K562 (cell line): Measurements from ENCODE around the gene KCNQ4. TPM values are rescaled to one million over a fixed set of nuclear protein-coding genes. Genes with fewer than 3 reads are reported as not detected.

Source experiments
- ATAC-seq: fragments of 200-7000 bp; cut with Tn5 transposase; 3 replicates; pipeline ENCODE4 v1.9.1; 2020; ENCODE audit warnings: moderate library complexity
- BruUV-seq: library from RNA; stranded (reverse); fragments of 400-500 nt; replicated peaks from 2 replicates; lab custom pipeline; 2021; lab: Mats Ljungman, UMichigan
- CTCF ChIA-PET: fragments of 300-600 bp; formaldehyde crosslinking; extraction: SDS; loops from one replicate; lab custom pipeline; 2021; ENCODE audit warnings: low intra/inter-chr PET ratio; lab: Yijun Ruan, JAX
- POLR2A ChIA-PET: fragments of 300-600, 350-650 bp; sonication (Branson Sonifier 250); formaldehyde crosslinking; extraction: SDS; loops from one replicate; lab custom pipeline; 2021; ENCODE audit warnings: antibody characterized with exemption, inconsistent platforms; lab: Yijun Ruan, JAX
- DNase-seq, 4 experiments: peaks; one replicate each; pipeline versions ENCODE4 v3.0.0 to v3.0.0-alpha.2; 2011 to 2018; ENCODE audit warnings: low spot score in 3 of 4, mixed read lengths in 3 of 4; ENCODE audit errors: extremely low read depth in 1 of 4
- FAIRE-seq: peaks from 2 replicates; lab custom pipeline; 2011; peaks lifted over from hg19 to GRCh38; lab: Jason Lieb, UNC
- H2AFZ ChIP-seq: 2 replicates; pipeline ENCODE4 v1.6.0; 2011; ENCODE audit warnings: low read depth, low read length, control low read depth, inconsistent platforms
- H3K27ac ChIP-seq: fragments of 200-600 bp; 3 replicates; pipeline ENCODE4 v1.8.0; 2011; ENCODE audit warnings: low read depth, mild to moderate bottlenecking, control low read depth, inconsistent platforms, low read length, moderate library complexity, mixed read lengths; ENCODE audit errors: extremely low read depth
- H3K27me3 ChIP-seq, 2 experiments: fragments of 300-600 bp in 1 of 2; 2 replicates in 1 of 2; 3 replicates in 1 of 2; pipeline versions ENCODE4 v1.6.0 to v1.8.0; 2011; ENCODE audit warnings: inconsistent platforms in 2 of 2, low read length in 2 of 2, mild to moderate bottlenecking in 1 of 2, mixed read lengths in 1 of 2, moderate library complexity in 1 of 2; ENCODE audit not compliant: control insufficient read depth in 2 of 2, insufficient read depth in 2 of 2
- H3K36me3 ChIP-seq: fragments of 300-600 bp; 3 replicates; pipeline ENCODE4 v1.8.0; 2011; ENCODE audit warnings: mild to moderate bottlenecking, low read length, inconsistent platforms; ENCODE audit not compliant: control insufficient read depth, insufficient read depth
- H3K4me1 ChIP-seq, 2 experiments: fragments of 200-600 bp in 1 of 2; replicated peaks in 1 of 2; 2 replicates in 1 of 2; 3 replicates in 1 of 2; pipeline versions ENCODE4 v1.5.1 to v1.8.0; 2011; ENCODE audit warnings: inconsistent platforms in 2 of 2, low read length in 2 of 2, mild to moderate bottlenecking in 1 of 2, mixed read lengths in 1 of 2, moderate library complexity in 1 of 2; ENCODE audit not compliant: control insufficient read depth in 2 of 2, insufficient read depth in 2 of 2
- H3K4me2 ChIP-seq: 2 replicates; pipeline ENCODE4 v1.6.1; 2011; ENCODE audit warnings: low read length, control low read depth, inconsistent platforms, mixed read lengths; ENCODE audit not compliant: insufficient read depth
- H3K4me3 ChIP-seq: fragments of 200-600 bp; sonication (generic), shearing (Covaris generic); 2 replicates; pipeline ENCODE4 v1.5.1; 2016; ENCODE audit warnings: control low read depth, inconsistent platforms
- H3K79me2 ChIP-seq: fragments of 200-600 bp; 3 replicates; pipeline ENCODE4 v1.8.0; 2011; ENCODE audit warnings: low read length, inconsistent platforms; ENCODE audit not compliant: control insufficient read depth, insufficient read depth
- H3K9ac ChIP-seq, 2 experiments: 2 replicates each; pipeline versions ENCODE4 v1.6.0 to v1.6.1; 2011; ENCODE audit warnings: low read depth in 2 of 2, low read length in 2 of 2, control low read depth in 1 of 2, inconsistent platforms in 1 of 2, mild to moderate bottlenecking in 1 of 2, mixed read lengths in 1 of 2; ENCODE audit not compliant: insufficient read depth in 1 of 2
- H3K9me1 ChIP-seq: one replicate; pipeline ENCODE4 v1.6.0; 2011; ENCODE audit warnings: inconsistent platforms, mild to moderate bottlenecking, low read length, moderate library complexity; ENCODE audit not compliant: control insufficient read depth, insufficient read depth
- H3K9me3 ChIP-seq: replicated peaks from 2 replicates; pipeline ENCODE4 v1.5.1; 2011; ENCODE audit warnings: low read depth, low read length, inconsistent platforms; ENCODE audit not compliant: control insufficient read depth, insufficient read depth
- H4K20me1 ChIP-seq: replicated peaks from 2 replicates; pipeline ENCODE4 v1.6.1; 2011; ENCODE audit warnings: low read length, inconsistent platforms, mixed read lengths; ENCODE audit not compliant: control insufficient read depth, insufficient read depth
- CREM ChIP-seq: IDR thresholded peaks from 2 replicates; pipeline ENCODE4 v1.6.1; 2014; ENCODE audit warnings: antibody characterized with exemption, low read depth
- CSDE1 ChIP-seq, 2 experiments: fragments of 450-650 bp; IDR thresholded peaks; 2 replicates each; pipeline ENCODE4 v1.6.1; 2016; ENCODE audit warnings: mild to moderate bottlenecking in 1 of 2
- DPF2 ChIP-seq: fragments of 450-650 bp; IDR thresholded peaks from 2 replicates; pipeline ENCODE4 v1.6.1; 2016
- E2F3 ChIP-seq: fragments of 250-450 bp; sonication (Bioruptor Pico); IDR thresholded peaks from 2 replicates; pipeline ENCODE4 v1.4.0; 2020; ENCODE audit warnings: mild to moderate bottlenecking
- RBFOX2 ChIP-seq: fragments of 200-400 bp; formaldehyde crosslinking; IDR thresholded peaks from 2 replicates; pipeline ENCODE4 v1.6.1; 2017; ENCODE audit warnings: low read depth, mild to moderate bottlenecking, low read length, moderate library complexity
- RCOR1 ChIP-seq, 2 experiments: IDR thresholded peaks; 2 replicates each; pipeline ENCODE4 v1.6.1; 2012; ENCODE audit warnings: low read depth in 2 of 2, low read length in 2 of 2, borderline replicate concordance in 1 of 2, improper control_type of control experiment in 1 of 2
- SIN3B ChIP-seq: fragments of 450-650 bp; IDR thresholded peaks from 2 replicates; pipeline ENCODE4 v1.6.1; 2017; ENCODE audit warnings: low read depth, mild to moderate bottlenecking, moderate library complexity
- SRSF3 ChIP-seq: fragments of 200-400 bp; formaldehyde crosslinking; IDR thresholded peaks from 2 replicates; pipeline ENCODE4 v1.6.1; 2016; ENCODE audit warnings: mild to moderate bottlenecking, low read length, moderate library complexity; ENCODE audit not compliant: insufficient read depth
- ZNF785 ChIP-seq: fragments of 250-450 bp; sonication (Bioruptor Pico); IDR thresholded peaks from 2 replicates; pipeline ENCODE4 v1.4.0; 2020; ENCODE audit warnings: mild to moderate bottlenecking
- WGBS: fragments of 100-300 bp; shearing (Covaris generic); methylation state at CpG from one replicate; pipeline ENCODE4 v1.1.6; 2016; ENCODE audit warnings: low coverage, mixed read lengths; ENCODE audit not compliant: insufficient coverage; ENCODE audit errors: missing lambda C conversion rate; 5-methylcytosine and 5-hydroxymethylcytosine counted together
- in situ Hi-C: fragments of 300-500 bp; cut with MboI; formaldehyde crosslinking; loops from 4 replicates; pipeline ENCODE4 v1.15.0; 2018; ENCODE audit warnings: inconsistent platforms, mixed read lengths
- intact Hi-C: fragments of 100-400 bp; cut with micrococcal nuclease; formaldehyde crosslinking; loops from 2 replicates; pipeline ENCODE4 v1.14.2; 2022
- polyA plus RNA-seq, 8 experiments: library from polyadenylated mRNA; depleted of rRNA in 4 of 8; stranded (reverse) in 5 of 8; unstranded in 3 of 8; fragments of >200 nt; fragmentation: Nextera tagmentation in 2 of 8; fragmentation: Illumina TruSeq in 1 of 8; extraction: Ambion mirVana in 2 of 8; extraction: Trizol in 1 of 8; gene quantifications; 2 replicates each; pipeline versions ENCODE4 v1.2.1 to v1.2.3, GENCODE V29; 2011 to 2014; ENCODE audit warnings: inconsistent platforms in 1 of 8, missing spikeins in 1 of 8
- total RNA-seq, 7 experiments: library from RNA; depleted of rRNA in 6 of 7; stranded (reverse); fragments of >200 nt in 6 of 7; fragmentation: Illumina TruSeq in 2 of 7; extraction: Trizol in 2 of 7; gene quantifications; 2 replicates each; pipeline versions ENCODE4 v1.2.1 to v1.2.3, GENCODE V29; 2011 to 2021; ENCODE audit warnings: low replicate concordance in 1 of 7
- TF ChIP-seq, protein P1 (sequence below): sonication (generic); formaldehyde crosslinking; IDR thresholded peaks from 2 replicates; pipeline ENCODE4 v1.5.0; 2020; ENCODE audit warnings: missing genetic modification reagents
- TF ChIP-seq, protein P2 (sequence below): fragments of 450-650 bp; IDR thresholded peaks from 2 replicates; pipeline ENCODE4 v1.6.1; 2016; ENCODE audit warnings: mild to moderate bottlenecking, moderate library complexity

KCNQ4 gene
- total and polyA plus RNA-seq, 9 of the 15 experiments (the other 6 are each of a cell fraction or from before 2014, with no cell fraction given): 0.07 to 4.1 (median 0.79) TPM

DNA sequence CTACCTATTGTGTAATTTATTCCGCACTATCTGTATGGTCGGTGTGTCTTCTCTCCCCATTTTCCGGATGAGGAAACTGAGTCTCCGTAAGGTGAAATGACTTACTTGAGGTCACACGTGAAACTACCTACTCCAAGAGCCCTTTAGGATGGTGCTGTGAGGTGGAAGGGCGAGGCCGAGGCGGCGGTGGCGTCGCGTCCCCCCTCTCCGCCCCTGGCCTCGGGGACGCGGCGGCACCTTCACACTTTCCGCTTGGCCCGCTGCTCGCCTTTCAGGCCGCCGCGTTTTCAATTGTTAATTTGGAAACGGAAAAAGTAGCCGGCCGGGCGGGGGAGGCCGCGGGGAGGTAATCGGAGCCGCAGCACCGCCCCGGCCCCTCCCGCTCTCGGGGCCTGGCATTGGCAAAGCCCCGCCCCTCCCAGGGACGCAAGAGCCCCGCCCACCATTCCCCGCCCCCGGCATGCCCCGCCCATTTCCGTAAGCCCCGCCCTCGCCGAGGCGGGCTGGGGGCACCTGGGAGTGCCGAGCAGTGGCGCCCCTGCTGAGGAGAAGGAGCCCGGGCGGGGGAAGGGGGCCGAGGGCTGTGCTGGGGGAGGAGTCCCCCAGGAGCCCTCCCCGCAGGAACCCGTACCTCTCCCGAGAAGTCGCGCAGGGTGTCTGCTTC lies 18.6 kb downstream of the KCNQ4 start:
- DNase-seq: peak; percentile 95 to 100 (median 100)
- H3K27ac ChIP-seq: peak overlapping the region; percentile 76
- H3K9me1 ChIP-seq: no peaks in the 10 kb centered on the region
- peaks cover 39 to 67% of the 10 kb centered on the region in 2 experiments for H3K4me1 ChIP-seq
- H3K9ac ChIP-seq: peak overlapping the region; percentile 68 to 92
- H3K27me3 ChIP-seq: no peaks in the 10 kb centered on the region
- ATAC-seq: peak; percentile 93
- H3K9me3 ChIP-seq: no peaks in the 10 kb centered on the region
- ChIA-PET CTCF (no interaction called here), POLR2A (interaction anchor here (0.7 kb wide), 1 partner anchor 17 kb away, joined by 5 read pairs; no protein-coding TSS in a partner anchor)
- peak overlapping the region; percentile 85 for H2AFZ ChIP-seq
- intact Hi-C loops: no loop called here
- no peaks in the 10 kb centered on the region for H3K36me3 ChIP-seq
- no peaks in the 10 kb centered on the region for H3K79me2 ChIP-seq
- in situ Hi-C loops: no loop called here
- no peaks in the 10 kb centered on the region for H4K20me1 ChIP-seq
- FAIRE-seq: peak; percentile 78
- BruUV-seq: no TSS peak
- peak overlapping the region; percentile 76 for H3K4me2 ChIP-seq
- peak overlapping the region; percentile 38 for H3K4me3 ChIP-seq
- WGBS: 3% methylated on average over 43 of the region's 56 CpGs
- TF ChIP-seq RBFOX2 (peak; percentile 77), CREM (no peak), RCOR1 (IDR thresholded peaks at IDR 0.05; ENCODE audit: borderline replicate concordance in 1 of 2, low read depth in 2 of 2, low read length in 2 of 2) (peak; percentile 78 to 98), DPF2 (peak; percentile 56; the same call in 1 of the 2 replicates), SIN3B (0 out of 2 replicates have a peak, but pooled peaks have one; percentile 14), SRSF3 (no peak), E2F3 (no peak), CSDE1 (IDR thresholded peaks at IDR 0.05) (no peak), ZNF785 (no peak)
- TF ChIP-seq, protein P1, sequence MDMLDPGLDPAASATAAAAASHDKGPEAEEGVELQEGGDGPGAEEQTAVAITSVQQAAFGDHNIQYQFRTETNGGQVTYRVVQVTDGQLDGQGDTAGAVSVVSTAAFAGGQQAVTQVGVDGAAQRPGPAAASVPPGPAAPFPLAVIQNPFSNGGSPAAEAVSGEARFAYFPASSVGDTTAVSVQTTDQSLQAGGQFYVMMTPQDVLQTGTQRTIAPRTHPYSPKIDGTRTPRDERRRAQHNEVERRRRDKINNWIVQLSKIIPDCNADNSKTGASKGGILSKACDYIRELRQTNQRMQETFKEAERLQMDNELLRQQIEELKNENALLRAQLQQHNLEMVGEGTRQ (CRISPR knock-in tag): no peak
- TF ChIP-seq, protein P2, sequence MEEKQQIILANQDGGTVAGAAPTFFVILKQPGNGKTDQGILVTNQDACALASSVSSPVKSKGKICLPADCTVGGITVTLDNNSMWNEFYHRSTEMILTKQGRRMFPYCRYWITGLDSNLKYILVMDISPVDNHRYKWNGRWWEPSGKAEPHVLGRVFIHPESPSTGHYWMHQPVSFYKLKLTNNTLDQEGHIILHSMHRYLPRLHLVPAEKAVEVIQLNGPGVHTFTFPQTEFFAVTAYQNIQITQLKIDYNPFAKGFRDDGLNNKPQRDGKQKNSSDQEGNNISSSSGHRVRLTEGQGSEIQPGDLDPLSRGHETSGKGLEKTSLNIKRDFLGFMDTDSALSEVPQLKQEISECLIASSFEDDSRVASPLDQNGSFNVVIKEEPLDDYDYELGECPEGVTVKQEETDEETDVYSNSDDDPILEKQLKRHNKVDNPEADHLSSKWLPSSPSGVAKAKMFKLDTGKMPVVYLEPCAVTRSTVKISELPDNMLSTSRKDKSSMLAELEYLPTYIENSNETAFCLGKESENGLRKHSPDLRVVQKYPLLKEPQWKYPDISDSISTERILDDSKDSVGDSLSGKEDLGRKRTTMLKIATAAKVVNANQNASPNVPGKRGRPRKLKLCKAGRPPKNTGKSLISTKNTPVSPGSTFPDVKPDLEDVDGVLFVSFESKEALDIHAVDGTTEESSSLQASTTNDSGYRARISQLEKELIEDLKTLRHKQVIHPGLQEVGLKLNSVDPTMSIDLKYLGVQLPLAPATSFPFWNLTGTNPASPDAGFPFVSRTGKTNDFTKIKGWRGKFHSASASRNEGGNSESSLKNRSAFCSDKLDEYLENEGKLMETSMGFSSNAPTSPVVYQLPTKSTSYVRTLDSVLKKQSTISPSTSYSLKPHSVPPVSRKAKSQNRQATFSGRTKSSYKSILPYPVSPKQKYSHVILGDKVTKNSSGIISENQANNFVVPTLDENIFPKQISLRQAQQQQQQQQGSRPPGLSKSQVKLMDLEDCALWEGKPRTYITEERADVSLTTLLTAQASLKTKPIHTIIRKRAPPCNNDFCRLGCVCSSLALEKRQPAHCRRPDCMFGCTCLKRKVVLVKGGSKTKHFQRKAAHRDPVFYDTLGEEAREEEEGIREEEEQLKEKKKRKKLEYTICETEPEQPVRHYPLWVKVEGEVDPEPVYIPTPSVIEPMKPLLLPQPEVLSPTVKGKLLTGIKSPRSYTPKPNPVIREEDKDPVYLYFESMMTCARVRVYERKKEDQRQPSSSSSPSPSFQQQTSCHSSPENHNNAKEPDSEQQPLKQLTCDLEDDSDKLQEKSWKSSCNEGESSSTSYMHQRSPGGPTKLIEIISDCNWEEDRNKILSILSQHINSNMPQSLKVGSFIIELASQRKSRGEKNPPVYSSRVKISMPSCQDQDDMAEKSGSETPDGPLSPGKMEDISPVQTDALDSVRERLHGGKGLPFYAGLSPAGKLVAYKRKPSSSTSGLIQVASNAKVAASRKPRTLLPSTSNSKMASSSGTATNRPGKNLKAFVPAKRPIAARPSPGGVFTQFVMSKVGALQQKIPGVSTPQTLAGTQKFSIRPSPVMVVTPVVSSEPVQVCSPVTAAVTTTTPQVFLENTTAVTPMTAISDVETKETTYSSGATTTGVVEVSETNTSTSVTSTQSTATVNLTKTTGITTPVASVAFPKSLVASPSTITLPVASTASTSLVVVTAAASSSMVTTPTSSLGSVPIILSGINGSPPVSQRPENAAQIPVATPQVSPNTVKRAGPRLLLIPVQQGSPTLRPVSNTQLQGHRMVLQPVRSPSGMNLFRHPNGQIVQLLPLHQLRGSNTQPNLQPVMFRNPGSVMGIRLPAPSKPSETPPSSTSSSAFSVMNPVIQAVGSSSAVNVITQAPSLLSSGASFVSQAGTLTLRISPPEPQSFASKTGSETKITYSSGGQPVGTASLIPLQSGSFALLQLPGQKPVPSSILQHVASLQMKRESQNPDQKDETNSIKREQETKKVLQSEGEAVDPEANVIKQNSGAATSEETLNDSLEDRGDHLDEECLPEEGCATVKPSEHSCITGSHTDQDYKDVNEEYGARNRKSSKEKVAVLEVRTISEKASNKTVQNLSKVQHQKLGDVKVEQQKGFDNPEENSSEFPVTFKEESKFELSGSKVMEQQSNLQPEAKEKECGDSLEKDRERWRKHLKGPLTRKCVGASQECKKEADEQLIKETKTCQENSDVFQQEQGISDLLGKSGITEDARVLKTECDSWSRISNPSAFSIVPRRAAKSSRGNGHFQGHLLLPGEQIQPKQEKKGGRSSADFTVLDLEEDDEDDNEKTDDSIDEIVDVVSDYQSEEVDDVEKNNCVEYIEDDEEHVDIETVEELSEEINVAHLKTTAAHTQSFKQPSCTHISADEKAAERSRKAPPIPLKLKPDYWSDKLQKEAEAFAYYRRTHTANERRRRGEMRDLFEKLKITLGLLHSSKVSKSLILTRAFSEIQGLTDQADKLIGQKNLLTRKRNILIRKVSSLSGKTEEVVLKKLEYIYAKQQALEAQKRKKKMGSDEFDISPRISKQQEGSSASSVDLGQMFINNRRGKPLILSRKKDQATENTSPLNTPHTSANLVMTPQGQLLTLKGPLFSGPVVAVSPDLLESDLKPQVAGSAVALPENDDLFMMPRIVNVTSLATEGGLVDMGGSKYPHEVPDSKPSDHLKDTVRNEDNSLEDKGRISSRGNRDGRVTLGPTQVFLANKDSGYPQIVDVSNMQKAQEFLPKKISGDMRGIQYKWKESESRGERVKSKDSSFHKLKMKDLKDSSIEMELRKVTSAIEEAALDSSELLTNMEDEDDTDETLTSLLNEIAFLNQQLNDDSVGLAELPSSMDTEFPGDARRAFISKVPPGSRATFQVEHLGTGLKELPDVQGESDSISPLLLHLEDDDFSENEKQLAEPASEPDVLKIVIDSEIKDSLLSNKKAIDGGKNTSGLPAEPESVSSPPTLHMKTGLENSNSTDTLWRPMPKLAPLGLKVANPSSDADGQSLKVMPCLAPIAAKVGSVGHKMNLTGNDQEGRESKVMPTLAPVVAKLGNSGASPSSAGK: no peak; the same call in 1 of the 2 replicates
